ENCODE results near the gene ADAMTS1. TPM values are rescaled to one million over a fixed set of nuclear protein-coding genes. Genes with fewer than 3 reads are reported as not detected.
A peak's percentile ranks its signal among the peaks of the same experiment; 100 is the strongest.

The ADAMTS1 gene
- 10 to 100 TPM in 3 of 6 experiments, 1 to 10 TPM in 3; 2.7 to 38.1 (median 9.6) TPM for total RNA-seq
- long read RNA-seq, full-length matches to known transcripts, result 1 of 1 reads
- long read RNA-seq, partial matches to known transcripts, result 0 of 1 reads
- long read RNA-seq, other reads (novel, unspliced or antisense), result 0 of 1 reads

DNA sequence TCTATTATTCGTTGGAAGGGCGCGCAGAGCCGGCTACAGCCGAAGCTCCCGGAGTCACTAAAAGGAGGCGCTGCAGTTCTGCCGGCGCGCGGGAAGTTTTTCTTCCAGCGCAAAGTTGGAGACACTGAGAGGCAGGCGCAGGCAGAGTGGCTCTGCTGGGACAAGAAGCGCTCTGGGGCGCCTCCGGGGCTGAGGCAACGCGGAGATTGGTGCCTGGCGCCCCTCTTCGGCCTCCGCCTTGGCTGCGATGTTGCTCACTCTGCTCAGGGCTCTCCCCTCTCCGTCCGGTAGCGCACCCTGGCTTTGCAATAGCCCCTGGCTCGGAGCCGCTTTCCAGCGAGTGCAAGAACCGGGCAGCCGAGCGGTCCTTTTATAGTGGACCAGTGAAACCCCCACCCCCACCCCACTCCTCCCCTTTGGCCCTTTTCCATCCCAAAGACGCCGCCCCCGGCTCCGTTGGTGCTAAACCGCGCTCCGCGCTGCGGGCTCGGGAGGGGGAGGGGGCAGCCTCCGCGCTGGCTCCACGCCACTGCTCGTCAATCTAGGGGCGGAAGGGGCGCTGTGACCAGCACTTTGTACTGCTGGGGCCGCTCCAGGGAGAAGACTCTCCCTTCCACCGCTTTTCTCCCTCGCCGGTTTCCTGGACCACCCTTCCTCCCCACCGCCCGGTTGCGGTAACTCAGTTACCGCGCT, at the start of gene ADAMTS1:
ADAMTS1 (minus strand) TSS at position 344 of the 693 bp plus-strand sequence. CDS start 455 bp downstream, outside the sequence.
- Histone ChIP-seq H3K4me3 (peak within 1 kb of the TSS; percentile 61 to 67 (median 62)), H3K36me3 (peaks cover 0 to 18% (median 2%) of the 10 kb centered on the region in 4 donors), H3K27me3 (no peaks in the 10 kb centered on the region), H3K9me3 (no peaks in the 10 kb centered on the region), H3K27ac (peak within 1 kb of the TSS; percentile 75 to 85 (median 79)), H3K4me1 (peaks cover 0 to 10% (median 3%) of the 10 kb centered on the region in 4 donors)
- DNase-seq (peak; percentile 82 to 92 (median 87)), ATAC-seq (peak; percentile 63 to 77 (median 74))
- intact Hi-C loops (cut with DNase I), result no loop called here
- WGBS (ENCODE audit: insufficient coverage, low coverage, low lambda C conversion rate, missing lambda C conversion rate), result 0% methylated on average over 2 of the region's 56 CpGs
- peak; percentile 93 for TF ChIP-seq POLR2A (IDR thresholded peaks at IDR 0.05)
- TF ChIP-seq, protein P1, sequence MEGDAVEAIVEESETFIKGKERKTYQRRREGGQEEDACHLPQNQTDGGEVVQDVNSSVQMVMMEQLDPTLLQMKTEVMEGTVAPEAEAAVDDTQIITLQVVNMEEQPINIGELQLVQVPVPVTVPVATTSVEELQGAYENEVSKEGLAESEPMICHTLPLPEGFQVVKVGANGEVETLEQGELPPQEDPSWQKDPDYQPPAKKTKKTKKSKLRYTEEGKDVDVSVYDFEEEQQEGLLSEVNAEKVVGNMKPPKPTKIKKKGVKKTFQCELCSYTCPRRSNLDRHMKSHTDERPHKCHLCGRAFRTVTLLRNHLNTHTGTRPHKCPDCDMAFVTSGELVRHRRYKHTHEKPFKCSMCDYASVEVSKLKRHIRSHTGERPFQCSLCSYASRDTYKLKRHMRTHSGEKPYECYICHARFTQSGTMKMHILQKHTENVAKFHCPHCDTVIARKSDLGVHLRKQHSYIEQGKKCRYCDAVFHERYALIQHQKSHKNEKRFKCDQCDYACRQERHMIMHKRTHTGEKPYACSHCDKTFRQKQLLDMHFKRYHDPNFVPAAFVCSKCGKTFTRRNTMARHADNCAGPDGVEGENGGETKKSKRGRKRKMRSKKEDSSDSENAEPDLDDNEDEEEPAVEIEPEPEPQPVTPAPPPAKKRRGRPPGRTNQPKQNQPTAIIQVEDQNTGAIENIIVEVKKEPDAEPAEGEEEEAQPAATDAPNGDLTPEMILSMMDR (IDR thresholded peaks at IDR 0.05), result peak in 1 of 4 donors; percentile 22

DNA sequence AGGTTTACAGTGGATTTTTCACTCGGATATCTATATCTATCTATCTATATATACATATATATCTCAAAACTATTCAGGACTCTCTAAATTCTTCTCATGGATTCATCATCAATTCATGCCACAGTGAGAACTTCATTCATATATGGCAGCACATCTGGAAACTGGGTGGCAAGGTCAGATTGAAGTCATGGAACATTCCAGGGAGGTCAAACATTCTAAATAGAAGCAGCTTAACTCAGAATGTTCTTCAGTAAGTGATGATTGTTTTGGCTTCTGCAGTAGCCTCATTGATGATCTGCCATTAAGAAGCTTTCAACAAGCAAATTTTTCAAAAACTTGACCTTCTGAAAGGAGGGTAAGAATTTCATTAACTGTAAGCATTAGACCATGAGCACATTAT, 46.9 kb upstream of the ADAMTS1 start:
- 29% methylated on average over 1 of the region's 1 CpG for WGBS (ENCODE audit: insufficient coverage, low coverage, low lambda C conversion rate, missing lambda C conversion rate)
- no peaks in the 10 kb centered on the region for H3K4me1 ChIP-seq
- no peak for TF ChIP-seq POLR2A (IDR thresholded peaks at IDR 0.05)
- TF ChIP-seq, protein P1 (IDR thresholded peaks at IDR 0.05), result no peak
- no peaks in the 10 kb centered on the region for H3K27me3 ChIP-seq
- no peak overlapping the region for H3K27ac ChIP-seq
- DNase-seq (no peak), ATAC-seq (no peak)
- no peaks in the 10 kb centered on the region for H3K36me3 ChIP-seq
- H3K9me3 ChIP-seq, result no peaks in the 10 kb centered on the region
- H3K4me3 ChIP-seq, result no peak overlapping the region
- intact Hi-C loops (cut with DNase I), result no loop called here

DNA sequence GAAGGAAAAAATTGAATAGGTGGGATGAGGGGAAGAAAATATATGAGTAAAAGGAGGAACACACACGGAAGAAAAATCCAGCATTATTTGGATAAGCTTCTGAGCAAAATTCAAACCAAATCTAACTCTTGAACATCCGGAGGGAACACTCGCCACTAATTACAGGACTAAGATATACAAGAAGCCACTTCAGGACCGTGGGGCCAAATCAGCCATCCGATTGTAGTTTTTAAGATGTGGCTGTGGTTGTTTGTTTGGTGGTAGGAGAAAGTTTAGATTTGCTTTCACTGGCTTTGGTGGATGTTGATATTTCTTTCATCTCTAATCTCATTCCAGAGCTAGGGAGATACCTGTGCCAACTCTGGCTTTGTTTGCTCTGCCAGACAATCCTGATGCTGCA, 43.7 kb upstream of the ADAMTS1 start:
- no peak overlapping the region for H3K4me3 ChIP-seq
- DNase-seq (no peak), ATAC-seq (peak in 1 of 4 donors; percentile 14)
- intact Hi-C loops (cut with DNase I), result no loop called here
- no peaks in the 10 kb centered on the region for H3K36me3 ChIP-seq
- no peak overlapping the region for H3K27ac ChIP-seq
- H3K9me3 ChIP-seq, result no peaks in the 10 kb centered on the region
- TF ChIP-seq, protein P1 (IDR thresholded peaks at IDR 0.05), result no peak
- TF ChIP-seq POLR2A (IDR thresholded peaks at IDR 0.05), result no peak
- H3K4me1 ChIP-seq, result no peaks in the 10 kb centered on the region
- no peaks in the 10 kb centered on the region for H3K27me3 ChIP-seq
- 46% methylated on average over 5 of the region's 5 CpGs for WGBS (ENCODE audit: insufficient coverage, low coverage, low lambda C conversion rate, missing lambda C conversion rate)

DNA sequence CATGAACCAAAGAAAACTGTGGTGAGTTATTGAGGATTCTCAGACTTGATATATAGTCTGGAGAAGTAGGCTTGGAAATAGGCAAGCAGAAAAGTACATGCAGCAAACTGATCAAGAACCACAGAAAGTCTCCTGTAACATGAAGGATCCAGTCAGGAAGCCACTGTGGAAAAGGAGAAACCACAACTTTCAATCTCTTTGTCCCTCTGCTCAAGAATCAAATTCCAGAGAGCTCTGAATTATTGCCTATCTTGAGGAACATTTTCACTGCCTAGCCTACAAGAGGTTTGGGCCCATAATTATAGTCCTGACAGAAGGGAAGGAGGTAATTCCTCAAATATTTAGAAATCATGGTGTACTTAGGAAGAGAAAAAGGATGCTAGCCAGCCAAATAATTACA, 43.0 kb upstream of the ADAMTS1 start:
- TF ChIP-seq POLR2A (IDR thresholded peaks at IDR 0.05), result no peak
- TF ChIP-seq, protein P1 (IDR thresholded peaks at IDR 0.05), result no peak
- ATAC-seq (no peak), DNase-seq (no peak)
- H3K9me3 ChIP-seq, result no peaks in the 10 kb centered on the region
- intact Hi-C loops (cut with DNase I), result no loop called here
- no peaks in the 10 kb centered on the region for H3K4me1 ChIP-seq
- no peak overlapping the region for H3K27ac ChIP-seq
- no peaks in the 10 kb centered on the region for H3K27me3 ChIP-seq
- no peaks in the 10 kb centered on the region for H3K36me3 ChIP-seq
- no peak overlapping the region for H3K4me3 ChIP-seq

Measured in right lobe of liver (tissue), 6 donors.